ENCODE measurements around the gene CYFIP1. TPM values are rescaled to one million over a fixed set of nuclear protein-coding genes. Genes with fewer than 3 reads are reported as not detected.

CYFIP1 gene
- total and polyA plus RNA-seq, 9 of the 15 experiments (the other 6 are each of a cell fraction or from before 2014, with no cell fraction given) = 3.8 to 59.8 (median 28.3) TPM

DNA sequence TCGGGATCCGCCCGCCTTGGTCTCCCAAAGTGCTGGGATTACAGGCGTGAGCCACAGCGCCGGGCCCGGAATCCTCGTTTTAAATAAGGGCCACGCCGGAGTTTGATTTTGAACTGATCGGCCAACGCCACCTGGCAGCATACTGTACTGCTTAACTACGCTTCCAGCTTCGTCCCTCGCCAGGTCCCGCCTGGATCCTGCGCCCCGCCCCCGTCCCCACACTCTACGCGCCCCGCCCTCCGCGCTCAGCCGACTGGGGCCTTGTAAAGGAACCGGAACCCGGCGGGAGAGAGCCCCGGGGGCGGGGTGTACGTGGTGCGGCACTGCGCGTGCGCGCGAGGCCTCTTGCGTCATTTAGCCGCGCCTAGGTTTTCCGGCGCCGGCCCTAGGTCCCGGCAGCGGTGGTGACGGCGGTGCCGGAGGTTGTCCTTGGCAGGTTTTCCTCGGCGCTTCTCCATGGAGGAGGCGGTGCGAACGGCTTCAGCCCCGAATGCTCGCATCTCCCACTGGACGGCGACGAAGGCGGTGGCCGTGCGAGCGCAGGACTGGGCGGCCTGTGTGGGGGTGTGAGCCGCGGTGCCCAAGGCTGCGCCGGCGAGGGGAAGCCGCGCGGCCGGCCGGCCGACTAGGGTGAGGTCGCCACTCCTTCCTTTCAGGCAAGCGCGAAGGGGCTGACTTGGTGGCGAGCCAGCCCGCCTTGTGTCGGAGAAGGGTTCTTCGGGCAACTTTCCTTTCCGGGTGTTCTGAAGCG is 141.7 kb downstream of the CYFIP1 start, which contains the start of gene NIPA2 (continued):
- TF ChIP-seq, protein P1, sequence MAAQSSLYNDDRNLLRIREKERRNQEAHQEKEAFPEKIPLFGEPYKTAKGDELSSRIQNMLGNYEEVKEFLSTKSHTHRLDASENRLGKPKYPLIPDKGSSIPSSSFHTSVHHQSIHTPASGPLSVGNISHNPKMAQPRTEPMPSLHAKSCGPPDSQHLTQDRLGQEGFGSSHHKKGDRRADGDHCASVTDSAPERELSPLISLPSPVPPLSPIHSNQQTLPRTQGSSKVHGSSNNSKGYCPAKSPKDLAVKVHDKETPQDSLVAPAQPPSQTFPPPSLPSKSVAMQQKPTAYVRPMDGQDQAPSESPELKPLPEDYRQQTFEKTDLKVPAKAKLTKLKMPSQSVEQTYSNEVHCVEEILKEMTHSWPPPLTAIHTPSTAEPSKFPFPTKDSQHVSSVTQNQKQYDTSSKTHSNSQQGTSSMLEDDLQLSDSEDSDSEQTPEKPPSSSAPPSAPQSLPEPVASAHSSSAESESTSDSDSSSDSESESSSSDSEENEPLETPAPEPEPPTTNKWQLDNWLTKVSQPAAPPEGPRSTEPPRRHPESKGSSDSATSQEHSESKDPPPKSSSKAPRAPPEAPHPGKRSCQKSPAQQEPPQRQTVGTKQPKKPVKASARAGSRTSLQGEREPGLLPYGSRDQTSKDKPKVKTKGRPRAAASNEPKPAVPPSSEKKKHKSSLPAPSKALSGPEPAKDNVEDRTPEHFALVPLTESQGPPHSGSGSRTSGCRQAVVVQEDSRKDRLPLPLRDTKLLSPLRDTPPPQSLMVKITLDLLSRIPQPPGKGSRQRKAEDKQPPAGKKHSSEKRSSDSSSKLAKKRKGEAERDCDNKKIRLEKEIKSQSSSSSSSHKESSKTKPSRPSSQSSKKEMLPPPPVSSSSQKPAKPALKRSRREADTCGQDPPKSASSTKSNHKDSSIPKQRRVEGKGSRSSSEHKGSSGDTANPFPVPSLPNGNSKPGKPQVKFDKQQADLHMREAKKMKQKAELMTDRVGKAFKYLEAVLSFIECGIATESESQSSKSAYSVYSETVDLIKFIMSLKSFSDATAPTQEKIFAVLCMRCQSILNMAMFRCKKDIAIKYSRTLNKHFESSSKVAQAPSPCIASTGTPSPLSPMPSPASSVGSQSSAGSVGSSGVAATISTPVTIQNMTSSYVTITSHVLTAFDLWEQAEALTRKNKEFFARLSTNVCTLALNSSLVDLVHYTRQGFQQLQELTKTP (IDR thresholded peaks at IDR 0.05; ENCODE audit: low read depth in 1 of 2, partially characterized antibody in 2 of 2) = peak in 1 of 2 experiments; percentile 30
- TF ChIP-seq ETV6 (IDR thresholded peaks at IDR 0.05; ENCODE audit: borderline replicate concordance in 1 of 2, low read depth in 2 of 2, low read length in 1 of 2) (no peak), ETV6 (CRISPR knock-in tag; IDR thresholded peaks at IDR 0.05; ENCODE audit: borderline replicate concordance) (no peak), POLR2AphosphoS5 (IDR thresholded peaks at IDR 0.05; ENCODE audit: control insufficient read depth, insufficient read depth, low read depth, low read length) (peak; percentile 83), GABPB1 (CRISPR knock-in tag; IDR thresholded peaks at IDR 0.05) (peak; percentile 79), BACH1 (tag; IDR thresholded peaks at IDR 0.05) (no peak), ZNF143 (CRISPR knock-in tag; IDR thresholded peaks at IDR 0.05) (no peak), NR4A1 (CRISPR knock-in tag; IDR thresholded peaks at IDR 0.05) (0 out of 2 replicates have a peak, but pooled peaks have one; percentile 34), NR4A1 (tag; IDR thresholded peaks at IDR 0.05) (no peak), POLR3A (IDR thresholded peaks at IDR 0.05; ENCODE audit: borderline replicate concordance, extremely low read depth, insufficient read depth, insufficient read length) (peak; percentile 69)
- TF ChIP-seq, protein P2, sequence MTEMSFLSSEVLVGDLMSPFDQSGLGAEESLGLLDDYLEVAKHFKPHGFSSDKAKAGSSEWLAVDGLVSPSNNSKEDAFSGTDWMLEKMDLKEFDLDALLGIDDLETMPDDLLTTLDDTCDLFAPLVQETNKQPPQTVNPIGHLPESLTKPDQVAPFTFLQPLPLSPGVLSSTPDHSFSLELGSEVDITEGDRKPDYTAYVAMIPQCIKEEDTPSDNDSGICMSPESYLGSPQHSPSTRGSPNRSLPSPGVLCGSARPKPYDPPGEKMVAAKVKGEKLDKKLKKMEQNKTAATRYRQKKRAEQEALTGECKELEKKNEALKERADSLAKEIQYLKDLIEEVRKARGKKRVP (CRISPR knock-in tag; IDR thresholded peaks at IDR 0.05) = no peak
- TF ChIP-seq, protein P3, sequence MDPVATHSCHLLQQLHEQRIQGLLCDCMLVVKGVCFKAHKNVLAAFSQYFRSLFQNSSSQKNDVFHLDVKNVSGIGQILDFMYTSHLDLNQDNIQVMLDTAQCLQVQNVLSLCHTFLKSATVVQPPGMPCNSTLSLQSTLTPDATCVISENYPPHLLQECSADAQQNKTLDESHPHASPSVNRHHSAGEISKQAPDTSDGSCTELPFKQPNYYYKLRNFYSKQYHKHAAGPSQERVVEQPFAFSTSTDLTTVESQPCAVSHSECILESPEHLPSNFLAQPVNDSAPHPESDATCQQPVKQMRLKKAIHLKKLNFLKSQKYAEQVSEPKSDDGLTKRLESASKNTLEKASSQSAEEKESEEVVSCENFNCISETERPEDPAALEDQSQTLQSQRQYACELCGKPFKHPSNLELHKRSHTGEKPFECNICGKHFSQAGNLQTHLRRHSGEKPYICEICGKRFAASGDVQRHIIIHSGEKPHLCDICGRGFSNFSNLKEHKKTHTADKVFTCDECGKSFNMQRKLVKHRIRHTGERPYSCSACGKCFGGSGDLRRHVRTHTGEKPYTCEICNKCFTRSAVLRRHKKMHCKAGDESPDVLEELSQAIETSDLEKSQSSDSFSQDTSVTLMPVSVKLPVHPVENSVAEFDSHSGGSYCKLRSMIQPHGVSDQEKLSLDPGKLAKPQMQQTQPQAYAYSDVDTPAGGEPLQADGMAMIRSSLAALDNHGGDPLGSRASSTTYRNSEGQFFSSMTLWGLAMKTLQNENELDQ (CRISPR knock-in tag; IDR thresholded peaks at IDR 0.05; ENCODE audit: borderline replicate concordance) = no peak
- TF ChIP-seq, protein P4, sequence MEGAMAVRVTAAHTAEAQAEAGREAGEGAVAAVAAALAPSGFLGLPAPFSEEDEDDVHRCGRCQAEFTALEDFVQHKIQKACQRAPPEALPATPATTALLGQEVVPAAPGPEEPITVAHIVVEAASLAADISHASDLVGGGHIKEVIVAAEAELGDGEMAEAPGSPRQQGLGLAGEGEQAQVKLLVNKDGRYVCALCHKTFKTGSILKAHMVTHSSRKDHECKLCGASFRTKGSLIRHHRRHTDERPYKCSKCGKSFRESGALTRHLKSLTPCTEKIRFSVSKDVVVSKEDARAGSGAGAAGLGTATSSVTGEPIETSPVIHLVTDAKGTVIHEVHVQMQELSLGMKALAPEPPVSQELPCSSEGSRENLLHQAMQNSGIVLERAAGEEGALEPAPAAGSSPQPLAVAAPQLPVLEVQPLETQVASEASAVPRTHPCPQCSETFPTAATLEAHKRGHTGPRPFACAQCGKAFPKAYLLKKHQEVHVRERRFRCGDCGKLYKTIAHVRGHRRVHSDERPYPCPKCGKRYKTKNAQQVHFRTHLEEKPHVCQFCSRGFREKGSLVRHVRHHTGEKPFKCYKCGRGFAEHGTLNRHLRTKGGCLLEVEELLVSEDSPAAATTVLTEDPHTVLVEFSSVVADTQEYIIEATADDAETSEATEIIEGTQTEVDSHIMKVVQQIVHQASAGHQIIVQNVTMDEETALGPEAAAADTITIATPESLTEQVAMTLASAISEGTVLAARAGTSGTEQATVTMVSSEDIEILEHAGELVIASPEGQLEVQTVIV (CRISPR knock-in tag; IDR thresholded peaks at IDR 0.05; ENCODE audit: borderline replicate concordance) = no peak
- TF ChIP-seq, protein P5, sequence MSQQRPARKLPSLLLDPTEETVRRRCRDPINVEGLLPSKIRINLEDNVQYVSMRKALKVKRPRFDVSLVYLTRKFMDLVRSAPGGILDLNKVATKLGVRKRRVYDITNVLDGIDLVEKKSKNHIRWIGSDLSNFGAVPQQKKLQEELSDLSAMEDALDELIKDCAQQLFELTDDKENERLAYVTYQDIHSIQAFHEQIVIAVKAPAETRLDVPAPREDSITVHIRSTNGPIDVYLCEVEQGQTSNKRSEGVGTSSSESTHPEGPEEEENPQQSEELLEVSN (IDR thresholded peaks at IDR 0.05; ENCODE audit: borderline replicate concordance in 1 of 2, extremely low read depth in 1 of 2, insufficient read depth in 1 of 2, insufficient read length in 1 of 2, low read depth in 1 of 2, low read length in 1 of 2, poor library complexity in 1 of 2, severe bottlenecking in 1 of 2) = peak; percentile 41 to 87

Data from K562 (cell line).